Duodenal mucosa (tissue), 2 donors: Measurements from ENCODE around the gene KASH5.

Experiments used
- H3K27ac ChIP-seq: one replicate; pipeline ENCODE4 v1.7.0; 2013; ENCODE audit warnings: low read depth, low read length
- H3K27me3 ChIP-seq, 2 donors: one replicate each; pipeline ENCODE4 v1.7.0; 2013; ENCODE audit warnings: low read length in 2 of 2, control low read depth in 1 of 2; ENCODE audit not compliant: insufficient read depth in 2 of 2, control insufficient read depth in 1 of 2
- H3K36me3 ChIP-seq, 2 donors: one replicate each; pipeline ENCODE4 v1.7.0; 2013; ENCODE audit warnings: low read length in 2 of 2, control low read depth in 1 of 2; ENCODE audit not compliant: insufficient read depth in 2 of 2, control insufficient read depth in 1 of 2
- H3K4me1 ChIP-seq, 2 donors: one replicate each; pipeline ENCODE4 v1.7.0; 2013; ENCODE audit warnings: low read length in 2 of 2, control low read depth in 1 of 2; ENCODE audit not compliant: insufficient read depth in 2 of 2, control insufficient read depth in 1 of 2
- H3K4me3 ChIP-seq, 2 donors: one replicate each; pipeline ENCODE4 v1.7.0; 2013; ENCODE audit warnings: low read length in 2 of 2, low read depth in 1 of 2
- H3K9ac ChIP-seq, 2 donors: one replicate each; pipeline ENCODE4 v1.7.0; 2013; ENCODE audit warnings: low read length in 2 of 2, low read depth in 1 of 2
- H3K9me3 ChIP-seq, 2 donors: one replicate each; pipeline ENCODE4 v1.7.0; 2013; ENCODE audit warnings: low read length in 2 of 2, control low read depth in 1 of 2; ENCODE audit not compliant: control insufficient read depth in 1 of 2

The KASH5 gene

DNA sequence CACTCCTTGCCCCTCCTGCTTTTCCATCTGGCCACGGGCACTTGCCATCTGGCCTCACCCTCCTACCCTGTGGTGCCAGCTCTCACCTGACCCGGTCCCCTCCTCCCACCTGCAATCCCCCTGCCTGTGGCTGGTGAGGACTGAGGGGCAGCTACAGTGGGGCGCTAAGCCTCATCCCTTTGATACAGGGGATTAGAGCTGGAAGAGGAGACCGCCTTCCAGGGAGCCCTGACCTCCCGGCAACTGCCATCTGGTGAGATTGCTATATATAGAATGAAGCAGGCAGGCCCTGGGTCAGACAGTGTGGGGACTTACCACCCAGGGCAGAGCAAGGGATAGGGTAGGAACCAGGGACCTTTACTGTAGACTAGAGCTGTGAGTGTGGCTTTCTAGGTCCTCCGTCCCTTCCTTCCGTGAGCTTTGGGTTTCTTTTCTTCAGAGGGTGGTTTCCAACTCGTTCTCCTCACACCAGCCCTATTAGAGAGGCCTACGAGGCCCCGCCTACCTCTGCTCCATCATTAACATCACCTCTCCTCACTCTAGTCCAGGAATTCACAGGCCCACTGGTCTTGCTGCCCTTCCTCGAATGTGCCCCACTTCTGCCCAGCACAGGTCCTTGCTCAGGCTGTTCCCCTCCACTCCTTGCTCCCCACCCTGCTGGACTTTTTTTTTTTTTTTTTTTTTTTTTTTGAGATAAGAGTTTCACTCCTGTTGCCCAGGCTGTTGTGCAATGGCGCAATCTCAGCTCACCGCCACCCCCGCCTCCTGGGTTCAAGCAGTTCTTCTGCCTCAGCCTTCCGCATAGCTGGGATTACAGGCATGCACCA, 7.7 kb downstream of the KASH5 start:
- Histone ChIP-seq H3K9me3 (no peaks in the 10 kb centered on the region), H3K4me3 (no peak overlapping the region), H3K27ac (no peak overlapping the region), H3K9ac (no peak overlapping the region), H3K27me3 (no peaks in the 10 kb centered on the region), H3K4me1 (peaks cover 0 to 4% of the 10 kb centered on the region in 2 donors), H3K36me3 (no peaks in the 10 kb centered on the region)

DNA sequence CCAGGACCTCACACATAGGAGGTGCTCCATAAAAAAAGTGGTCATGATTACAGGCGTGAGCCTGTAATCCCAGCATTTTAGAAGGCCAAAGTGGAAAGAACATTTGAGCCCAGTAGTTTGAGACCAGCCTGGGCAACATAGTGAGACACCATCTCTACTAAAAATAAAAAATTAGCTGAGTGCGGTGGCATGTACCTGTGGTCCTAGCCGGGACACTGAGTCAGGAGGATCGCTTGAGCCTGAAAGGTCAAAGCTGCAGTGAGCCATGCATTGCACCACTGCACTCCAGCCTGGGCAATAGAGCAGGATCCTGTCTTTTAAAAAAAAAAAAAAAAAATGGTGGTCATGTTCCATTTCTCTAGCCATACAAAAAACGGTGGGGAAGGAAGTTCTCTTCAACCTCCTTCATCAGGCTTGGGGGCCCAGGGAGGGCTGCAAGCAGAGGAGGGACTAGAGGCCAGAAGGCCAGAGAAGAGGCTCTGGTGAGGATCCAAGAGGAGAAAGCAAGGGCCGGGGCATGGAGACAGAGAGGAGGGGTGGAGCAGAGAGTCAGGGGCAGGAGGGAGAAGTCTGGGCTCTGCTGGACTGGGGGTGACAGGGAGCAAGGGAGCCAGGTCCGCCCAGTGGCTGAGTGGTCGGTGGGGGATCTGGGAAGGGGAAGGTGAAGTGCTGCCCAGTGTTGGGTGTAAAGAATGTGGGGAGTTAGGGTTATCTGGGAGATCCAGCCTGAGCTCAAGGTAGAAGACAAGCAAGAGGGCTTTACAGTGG, 8.9 kb downstream of the KASH5 start:
- Histone ChIP-seq H3K9ac (no peak overlapping the region), H3K27me3 (no peaks in the 10 kb centered on the region), H3K27ac (no peak overlapping the region)

GRCh38 chr19:49398001-49398615, 10.1 kb downstream of the KASH5 start:
- no peak overlapping the region for H3K4me3 ChIP-seq
- no peaks in the 10 kb centered on the region for H3K27me3 ChIP-seq
- no peak overlapping the region for H3K27ac ChIP-seq
- H3K4me1 ChIP-seq, result no peaks in the 10 kb centered on the region
- no peaks in the 10 kb centered on the region for H3K36me3 ChIP-seq
- H3K9me3 ChIP-seq, result no peaks in the 10 kb centered on the region
- H3K9ac ChIP-seq, result no peak overlapping the region

More for the DNA sequence above, 8.9 kb downstream of the KASH5 start:
- Histone ChIP-seq H3K9me3 (no peaks in the 10 kb centered on the region), H3K4me1 (no peaks in the 10 kb centered on the region), H3K36me3 (no peaks in the 10 kb centered on the region), H3K4me3 (no peak overlapping the region)

DNA sequence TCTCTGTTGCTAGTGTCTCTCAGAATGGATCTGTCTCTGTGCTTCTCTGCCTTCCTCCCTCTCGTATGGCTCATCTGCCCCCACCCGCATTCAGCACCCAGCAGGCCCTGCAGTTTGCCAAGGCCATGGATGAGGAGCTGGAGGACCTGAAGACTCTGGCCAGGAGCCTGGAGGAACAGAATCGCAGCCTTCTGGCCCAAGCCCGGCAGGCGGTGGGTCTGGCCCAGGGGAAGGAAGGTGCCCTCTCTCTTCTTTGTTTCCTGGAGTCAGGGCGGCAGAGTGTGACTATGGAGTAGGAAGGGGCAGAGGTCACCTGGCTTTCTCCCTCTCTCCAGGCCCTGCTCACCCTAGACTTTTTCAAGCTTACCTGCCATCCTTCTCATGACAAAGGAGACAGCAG, 10.9 kb downstream of the KASH5 start:
- no peaks in the 10 kb centered on the region for H3K9me3 ChIP-seq
- no peaks in the 10 kb centered on the region for H3K4me1 ChIP-seq
- no peak overlapping the region for H3K27ac ChIP-seq
- no peaks in the 10 kb centered on the region for H3K36me3 ChIP-seq
- no peaks in the 10 kb centered on the region for H3K27me3 ChIP-seq
- no peak overlapping the region for H3K9ac ChIP-seq
- no peak overlapping the region for H3K4me3 ChIP-seq

DNA sequence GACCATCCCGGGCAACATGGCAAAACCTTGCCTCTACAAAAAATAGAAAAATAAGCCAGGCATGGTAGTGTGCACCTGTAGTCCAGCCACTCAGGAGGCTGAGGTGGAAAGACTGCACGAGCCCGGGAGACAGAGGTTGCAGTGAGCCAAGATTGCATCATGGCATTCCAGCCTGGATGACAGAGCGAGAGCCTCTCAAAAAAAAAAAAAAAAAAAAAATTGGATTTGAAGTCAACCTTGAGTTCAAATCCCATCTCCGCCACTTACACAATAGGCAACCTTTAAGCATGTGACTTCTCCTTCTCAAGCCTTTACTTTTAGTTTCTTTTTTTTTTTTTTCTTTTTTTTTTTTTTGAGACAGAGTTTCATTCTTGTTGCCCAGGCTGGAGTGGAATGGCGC, 12.0 kb downstream of the KASH5 start:
- Histone ChIP-seq H3K27ac (no peak overlapping the region), H3K27me3 (no peaks in the 10 kb centered on the region), H3K36me3 (no peaks in the 10 kb centered on the region), H3K9me3 (no peaks in the 10 kb centered on the region), H3K4me3 (no peak overlapping the region), H3K4me1 (no peaks in the 10 kb centered on the region), H3K9ac (no peak overlapping the region)

- H3K27me3 ChIP-seq, result no peaks in the 10 kb centered on the region
- no peaks in the 10 kb centered on the region for H3K36me3 ChIP-seq
- H3K9me3 ChIP-seq, result no peaks in the 10 kb centered on the region
- no peak overlapping the region for H3K9ac ChIP-seq
- H3K4me3 ChIP-seq, result no peak overlapping the region
- no peaks in the 10 kb centered on the region for H3K4me1 ChIP-seq
- no peak overlapping the region for H3K27ac ChIP-seq
Measured at GRCh38 chr19:49403404-49404187, 15.5 kb downstream of the KASH5 start.

DNA sequence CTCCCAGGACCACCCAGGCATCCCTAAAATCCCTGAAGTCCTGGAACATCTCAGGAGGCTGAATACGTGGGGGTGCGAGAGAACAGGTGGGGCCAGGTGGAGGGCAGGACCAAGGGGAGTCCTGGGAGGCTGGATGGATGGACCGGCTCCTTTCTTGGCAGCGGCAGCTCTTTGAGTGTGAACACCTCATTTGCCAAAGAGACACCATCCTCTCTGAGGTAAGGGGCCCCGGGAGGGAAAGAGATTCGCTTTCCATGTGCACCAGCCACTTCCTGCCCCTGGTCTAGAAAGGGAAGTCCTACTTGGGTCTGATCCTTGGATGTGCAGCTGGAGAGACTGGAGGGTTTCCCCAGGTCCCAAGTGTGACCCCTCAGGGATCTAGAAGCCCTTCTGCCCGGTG, 19.0 kb downstream of the KASH5 start:
- Histone ChIP-seq H3K36me3 (no peaks in the 10 kb centered on the region), H3K9ac (no peak overlapping the region), H3K9me3 (no peaks in the 10 kb centered on the region)

DNA sequence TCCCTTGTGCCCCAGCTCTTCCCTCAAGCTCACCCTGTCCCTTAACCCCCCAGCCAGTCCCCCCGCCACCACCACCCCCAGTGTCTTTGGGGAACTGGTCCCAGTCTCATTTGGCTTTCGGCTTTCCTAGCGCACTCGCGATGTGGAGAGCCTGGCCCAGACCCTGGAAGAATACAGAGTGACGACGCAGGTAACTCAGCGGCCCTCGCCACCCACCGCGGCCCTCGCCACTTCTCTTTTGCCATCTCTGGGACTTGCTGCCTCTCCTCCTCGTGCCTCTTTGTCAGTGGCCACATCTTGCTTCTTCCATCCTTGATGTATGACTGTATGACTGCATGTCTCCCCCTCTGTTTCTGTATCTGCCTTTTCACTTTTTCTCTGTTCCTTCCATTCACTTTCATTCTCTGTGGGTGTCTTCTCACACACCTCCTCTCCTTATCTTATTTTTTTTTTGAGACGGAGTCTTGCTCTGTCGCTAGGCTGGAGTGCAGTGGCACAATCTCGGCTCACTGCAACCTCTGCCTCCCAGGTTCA, 19.5 kb downstream of the KASH5 start:
- Histone ChIP-seq H3K4me1 (peaks cover 4 to 8% of the 10 kb centered on the region in 2 donors), H3K27me3 (no peaks in the 10 kb centered on the region), H3K36me3 (no peaks in the 10 kb centered on the region), H3K9me3 (no peaks in the 10 kb centered on the region), H3K9ac (no peak overlapping the region), H3K4me3 (no peak overlapping the region), H3K27ac (no peak overlapping the region)

More for the DNA sequence above, 19.0 kb downstream of the KASH5 start:
- Histone ChIP-seq H3K4me3 (no peak overlapping the region), H3K27ac (no peak overlapping the region), H3K27me3 (no peaks in the 10 kb centered on the region), H3K4me1 (peaks cover 4 to 8% of the 10 kb centered on the region in 2 donors)

DNA sequence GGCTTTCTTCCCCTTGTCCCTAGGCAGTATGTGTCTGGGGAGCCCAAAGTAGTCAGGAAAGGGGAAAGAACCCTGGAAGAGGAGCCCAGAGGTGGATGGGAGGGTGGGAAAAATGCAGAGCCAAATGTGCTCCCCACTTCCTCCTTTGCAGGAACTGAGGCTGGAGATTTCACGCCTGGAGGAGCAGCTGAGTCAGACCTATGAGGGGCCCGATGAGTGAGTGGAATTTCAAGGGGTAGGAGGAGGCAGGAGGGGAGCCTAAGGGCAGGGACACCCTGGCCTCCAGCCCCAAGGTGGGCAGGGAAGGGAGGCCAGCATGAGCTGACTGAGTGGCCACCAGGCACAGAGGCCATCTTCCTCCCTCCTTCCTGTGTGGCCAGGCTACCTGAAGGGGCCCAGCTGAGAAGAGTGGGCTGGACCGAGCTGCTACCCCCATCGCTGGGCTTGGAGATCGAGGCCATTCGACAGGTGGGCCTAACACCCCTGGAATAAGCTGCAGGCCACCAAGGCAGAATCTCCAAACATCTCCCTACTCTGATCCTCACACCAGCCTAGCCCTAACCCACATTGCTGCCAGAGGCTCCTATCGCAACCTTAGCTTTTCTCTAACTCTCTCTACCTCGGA, 20.9 kb downstream of the KASH5 start:
- Histone ChIP-seq H3K27me3 (no peaks in the 10 kb centered on the region), H3K4me3 (no peak overlapping the region), H3K27ac (no peak overlapping the region), H3K4me1 (peaks cover 4 to 8% of the 10 kb centered on the region in 2 donors), H3K9me3 (no peaks in the 10 kb centered on the region), H3K36me3 (no peaks in the 10 kb centered on the region), H3K9ac (no peak overlapping the region)
